Measurements from ENCODE around the gene SLC25A36. TPM values are rescaled to one million over a fixed set of nuclear protein-coding genes. Genes with fewer than 3 reads are reported as not detected.
A peak's percentile ranks its signal among the peaks of the same experiment; 100 is the strongest.
"Not testable (repeated sequence)": the region's sequence is repeated elsewhere in the genome, so short reads cannot be mapped to it uniquely, and the experiment has no call there.

SLC25A36 gene
- total RNA-seq, 1 donor from 2014 or later = 98.4 TPM

GRCh38 chr3:140948460-140949249 lies 7.0 kb downstream of the SLC25A36 start:
- H3K27ac Mint-ChIP-seq = peak overlapping the region; percentile 23
- H3K27me3 Mint-ChIP-seq = no peaks in the 10 kb centered on the region
- no peak for TF ChIP-seq CTCF (conservative IDR thresholded peaks at IDR 0.05)
- H3K9me3 Mint-ChIP-seq = peaks cover 6% of the 10 kb centered on the region
- H3K4me1 Mint-ChIP-seq (ENCODE audit: unreplicated experiment) = peaks cover 48% of the 10 kb centered on the region
- no peak overlapping the region for H3K4me3 Mint-ChIP-seq
- DNase-seq (ENCODE audit: extremely low spot score, unreplicated experiment) = no peak
- H3K36me3 Mint-ChIP-seq = peaks cover 15% of the 10 kb centered on the region

GRCh38 chr3:140950144-140950543 lies 8.5 kb downstream of the SLC25A36 start:
- H3K27ac Mint-ChIP-seq = peak overlapping the region; percentile 71
- peaks cover 6% of the 10 kb centered on the region for H3K9me3 Mint-ChIP-seq
- DNase-seq (ENCODE audit: extremely low spot score, unreplicated experiment) = no peak
- peaks cover 15% of the 10 kb centered on the region for H3K36me3 Mint-ChIP-seq
- peak overlapping the region; percentile 20 for H3K4me3 Mint-ChIP-seq
- no peaks in the 10 kb centered on the region for H3K27me3 Mint-ChIP-seq
- TF ChIP-seq CTCF (conservative IDR thresholded peaks at IDR 0.05) = no peak
- H3K4me1 Mint-ChIP-seq (ENCODE audit: unreplicated experiment) = peaks cover 58% of the 10 kb centered on the region

GRCh38 chr3:140950863-140951262 lies 9.2 kb downstream of the SLC25A36 start:
- Mint-ChIP-seq H3K4me3 (no peak overlapping the region), H3K27ac (peak overlapping the region; percentile 71), H3K4me1 (ENCODE audit: unreplicated experiment) (peaks cover 59% of the 10 kb centered on the region), H3K36me3 (peaks cover 15% of the 10 kb centered on the region), H3K9me3 (peaks cover 5% of the 10 kb centered on the region), H3K27me3 (no peaks in the 10 kb centered on the region)
- TF ChIP-seq CTCF (conservative IDR thresholded peaks at IDR 0.05) = no peak
- DNase-seq (ENCODE audit: extremely low spot score, unreplicated experiment) = no peak

GRCh38 chr3:140951750-140952149 lies 10.1 kb downstream of the SLC25A36 start:
- not testable (repeated sequence) for H3K36me3 Mint-ChIP-seq; H3K4me3 Mint-ChIP-seq; H3K9me3 Mint-ChIP-seq; DNase-seq (ENCODE audit: extremely low spot score, unreplicated experiment); H3K27me3 Mint-ChIP-seq
- H3K4me1 Mint-ChIP-seq (ENCODE audit: unreplicated experiment) = peaks cover 54% of the 10 kb centered on the region
- H3K27ac Mint-ChIP-seq = peak overlapping the region; percentile 65

- no peak for TF ChIP-seq CTCF (conservative IDR thresholded peaks at IDR 0.05)
- Mint-ChIP-seq H3K36me3 (peaks cover 2% of the 10 kb centered on the region), H3K4me1 (ENCODE audit: unreplicated experiment) (peaks cover 46% of the 10 kb centered on the region), H3K27me3 (no peaks in the 10 kb centered on the region), H3K27ac (peak overlapping the region; percentile 64), H3K4me3 (peak overlapping the region; percentile 60), H3K9me3 (no peaks in the 10 kb centered on the region)
- DNase-seq (ENCODE audit: extremely low spot score, unreplicated experiment) = no peak
Observed at GRCh38 chr3:140953028-140953960, 11.7 kb downstream of the SLC25A36 start.

GRCh38 chr3:140954576-140954975 lies 12.9 kb downstream of the SLC25A36 start:
- Mint-ChIP-seq H3K27ac (peak overlapping the region; percentile 30), H3K9me3 (no peaks in the 10 kb centered on the region), H3K4me3 (peak overlapping the region; percentile 37), H3K36me3 (peaks cover 7% of the 10 kb centered on the region), H3K4me1 (ENCODE audit: unreplicated experiment) (peaks cover 40% of the 10 kb centered on the region), H3K27me3 (no peaks in the 10 kb centered on the region)
- no peak for DNase-seq (ENCODE audit: extremely low spot score, unreplicated experiment)
- no peak for TF ChIP-seq CTCF (conservative IDR thresholded peaks at IDR 0.05)
